Activated CD8-positive, alpha-beta memory T cell treated with anti-CD3 and anti-CD28 coated beads for 36 hours (primary cell): ENCODE data around the gene TASP1. TPM values are rescaled to one million over a fixed set of nuclear protein-coding genes. Genes with fewer than 3 reads are reported as not detected.

Experiments used
- CTCF ChIA-PET: fragments of 350-600 bp; sonication (Branson Sonifier 250); formaldehyde crosslinking; loops from one replicate; lab custom pipeline; 2021; ENCODE audit warnings: antibody characterized with exemption; lab: Charles Lee
- POLR2A ChIA-PET: fragments of 350-600 bp; sonication (Branson Sonifier 250); formaldehyde crosslinking; loops from one replicate; lab custom pipeline; 2021; ENCODE audit warnings: antibody characterized with exemption; lab: Charles Lee
- total RNA-seq, 2 experiments: library from RNA; stranded (reverse); gene quantifications; one replicate each; pipeline ENCODE4 v1.2.3, GENCODE V29; 2021

TASP1 gene
- total RNA-seq, 2 experiments from 2014 or later, result 11.3 to 12.7 TPM

DNA sequence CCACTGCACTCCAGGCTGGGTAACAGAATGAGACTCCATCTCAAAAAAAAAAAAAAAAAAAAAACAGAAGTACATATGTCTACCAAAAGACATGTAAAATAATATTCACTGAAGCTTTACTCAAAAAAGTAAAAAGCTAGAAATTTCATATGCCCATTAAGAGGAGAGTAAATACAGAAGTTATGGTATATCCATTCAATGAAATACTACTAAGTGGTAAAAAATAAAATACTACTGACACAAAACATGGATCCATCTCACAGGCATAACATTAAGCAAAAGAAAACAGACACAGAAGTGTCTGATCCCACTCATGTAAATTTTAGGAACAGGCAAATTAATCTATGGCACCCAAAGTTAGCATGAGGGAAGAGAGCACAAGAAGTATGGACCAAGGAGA, 52.6 kb downstream of the TASP1 start:
- CTCF ChIA-PET, result no interaction called here
- POLR2A ChIA-PET, result no interaction called here

DNA sequence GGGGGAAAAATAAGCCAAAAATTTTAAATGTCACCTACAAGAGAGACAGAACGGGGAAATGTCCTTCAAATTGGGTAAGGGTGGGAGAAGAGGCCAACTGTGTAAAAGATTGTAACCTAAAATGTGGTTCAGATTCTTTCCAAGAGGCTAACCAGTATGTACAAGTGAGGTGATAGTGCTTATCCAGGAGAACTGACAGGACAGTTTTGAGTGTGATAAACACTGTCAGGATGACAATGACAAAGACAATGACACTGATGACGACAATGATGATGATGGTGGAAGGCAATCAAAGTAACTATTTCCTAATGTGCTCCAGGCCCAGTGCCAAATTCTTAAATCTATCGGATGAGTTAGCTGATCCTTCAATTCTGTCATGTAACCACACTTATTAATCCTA, 57.3 kb downstream of the TASP1 start:
- ChIA-PET POLR2A (no interaction called here), CTCF (no interaction called here)

DNA sequence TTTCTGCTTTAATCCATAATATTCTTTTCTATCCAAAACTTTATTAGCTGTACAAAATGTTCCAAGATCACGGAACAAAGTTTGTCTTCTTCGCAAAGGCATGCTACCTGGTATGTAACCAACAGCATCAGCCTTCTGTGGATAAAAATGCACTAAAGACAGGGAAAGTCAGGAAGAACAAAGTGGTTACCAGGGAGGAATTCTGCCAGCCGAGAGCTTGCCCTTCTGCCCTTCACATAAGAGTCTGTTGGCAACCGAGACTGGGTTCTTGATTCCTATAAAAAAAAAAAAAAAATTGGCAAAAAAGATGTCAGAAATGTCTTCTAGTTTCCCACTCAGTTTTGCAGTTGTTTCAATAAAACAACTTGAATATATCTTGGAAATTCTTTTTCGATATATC, 58.0 kb downstream of the TASP1 start:
- ChIA-PET CTCF (no interaction called here), POLR2A (no interaction called here)

- POLR2A ChIA-PET, result no interaction called here
- CTCF ChIA-PET, result no interaction called here
Measured at GRCh38 chr20:13574071-13574470, 64.7 kb downstream of the TASP1 start.

GRCh38 chr20:13571662-13572061, 67.1 kb downstream of the TASP1 start:
- ChIA-PET CTCF (interaction anchor here (0.6 kb wide), 1 partner anchor 388 kb away, joined by 3 read pairs; no protein-coding TSS in a partner anchor), POLR2A (no interaction called here)

DNA sequence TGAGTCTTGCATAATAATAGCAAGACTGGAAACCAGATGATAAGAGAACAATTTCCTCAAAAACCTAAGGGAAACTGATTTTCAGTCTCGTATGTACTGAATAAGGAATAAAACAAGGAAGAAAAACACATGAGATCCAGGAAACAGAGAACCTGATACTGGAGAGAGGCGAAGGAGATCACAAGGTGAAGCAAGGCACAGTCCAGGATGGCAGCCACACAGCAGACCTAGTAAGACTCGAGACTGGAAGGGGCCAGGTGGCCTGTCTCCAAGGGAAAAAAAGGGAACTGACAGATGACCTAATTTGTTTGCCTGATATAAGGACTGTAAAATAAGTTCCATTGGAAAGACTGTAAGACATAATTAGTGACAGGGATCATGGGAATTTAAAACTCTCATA, 71.1 kb downstream of the TASP1 start:
- ChIA-PET POLR2A (no interaction called here), CTCF (no interaction called here)

DNA sequence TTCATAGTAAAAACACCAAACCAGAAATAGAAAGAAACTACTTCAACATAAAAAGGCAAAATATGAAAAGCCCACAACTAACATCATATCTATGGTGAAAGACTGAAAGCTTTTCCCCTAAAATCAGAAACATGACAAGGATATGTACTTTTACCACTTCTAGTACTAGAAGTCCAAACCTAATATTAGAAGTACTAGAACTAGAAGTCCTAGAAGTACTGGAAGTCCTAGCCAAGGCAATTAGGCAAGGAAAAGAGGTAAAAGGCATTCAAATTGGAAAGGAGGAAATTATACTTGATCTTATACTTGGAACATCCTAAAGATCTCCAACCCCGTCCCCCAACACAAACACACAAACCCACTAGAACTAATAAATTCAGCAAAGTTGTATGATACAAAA, 74.9 kb downstream of the TASP1 start:
- ChIA-PET CTCF (no interaction called here), POLR2A (no interaction called here)

- ChIA-PET CTCF (no interaction called here), POLR2A (no interaction called here)
Measured at GRCh38 chr20:13554706-13555105, 84.0 kb downstream of the TASP1 start.

GRCh38 chr20:13554076-13554475, 84.7 kb downstream of the TASP1 start:
- CTCF ChIA-PET, result no interaction called here

DNA sequence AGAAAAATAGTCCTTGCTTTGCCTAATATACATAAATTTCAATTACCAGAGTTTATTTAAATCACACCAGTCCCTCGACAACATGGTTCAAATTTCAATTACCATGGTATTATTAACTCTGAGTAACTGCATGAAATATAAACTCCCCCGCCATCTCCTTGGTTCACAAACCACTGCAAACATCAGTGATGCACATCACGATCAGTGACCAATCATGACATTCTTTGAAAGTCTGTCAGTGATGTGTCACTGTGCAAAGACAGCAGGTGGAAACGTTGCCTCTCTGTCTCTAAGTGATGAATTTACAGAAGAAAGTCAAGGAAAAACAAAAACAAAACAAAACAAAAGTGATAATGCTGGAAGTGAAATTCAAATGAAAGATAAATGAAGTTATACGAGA, 86.7 kb downstream of the TASP1 start:
- CTCF ChIA-PET, result no interaction called here
- POLR2A ChIA-PET, result no interaction called here

More at GRCh38 chr20:13554076-13554475, 84.7 kb downstream of the TASP1 start:
- POLR2A ChIA-PET, result no interaction called here

GRCh38 chr20:13549451-13549850, 89.3 kb downstream of the TASP1 start:
- POLR2A ChIA-PET, result no interaction called here
- CTCF ChIA-PET, result interaction anchor here (0.6 kb wide), 1 partner anchor 33 kb away, joined by 3 read pairs; no protein-coding TSS in a partner anchor

DNA sequence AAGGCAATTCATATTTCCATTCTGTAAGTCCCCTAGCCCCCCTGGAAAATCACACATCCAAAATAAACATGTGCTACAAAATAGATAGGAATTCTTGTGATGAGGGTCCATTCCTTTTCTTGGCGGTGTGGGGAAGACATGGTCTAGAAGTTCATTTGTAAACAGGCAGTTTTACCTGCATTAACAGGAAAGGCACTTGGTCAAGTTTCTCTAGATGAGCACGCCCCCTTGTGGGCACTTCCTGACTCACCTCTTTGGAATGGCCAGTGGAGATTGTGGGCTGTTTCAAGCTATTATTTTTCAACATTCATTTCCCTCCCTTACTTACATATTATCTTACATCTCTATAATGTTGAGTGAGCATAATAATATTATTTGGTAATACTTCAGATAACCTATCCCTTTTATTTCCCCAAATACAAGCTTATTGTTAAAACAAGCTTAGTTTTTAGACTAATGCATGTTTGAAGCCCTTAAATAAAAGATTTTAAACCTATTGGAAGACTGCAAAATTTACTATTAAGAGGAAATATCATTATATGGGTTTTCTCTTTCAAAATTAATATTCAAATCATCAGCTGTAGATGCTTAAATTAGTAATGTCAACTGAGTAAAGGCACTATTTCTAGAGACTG, 92.1 kb downstream of the TASP1 start:
- ChIA-PET POLR2A (no interaction called here), CTCF (interaction anchor here (0.5 to 1.8 kb wide), 5 partner anchors 10 to 428 kb away, joined by 3 to 6 read pairs (median 5); no protein-coding TSS in a partner anchor)

- POLR2A ChIA-PET, result no interaction called here
- CTCF ChIA-PET, result interaction anchor here (1.2 to 1.8 kb wide), 2 partner anchors 17 to 427 kb away, joined by 4 to 5 read pairs; no protein-coding TSS in a partner anchor
Measured at GRCh38 chr20:13545790-13546189, 92.9 kb downstream of the TASP1 start.

DNA sequence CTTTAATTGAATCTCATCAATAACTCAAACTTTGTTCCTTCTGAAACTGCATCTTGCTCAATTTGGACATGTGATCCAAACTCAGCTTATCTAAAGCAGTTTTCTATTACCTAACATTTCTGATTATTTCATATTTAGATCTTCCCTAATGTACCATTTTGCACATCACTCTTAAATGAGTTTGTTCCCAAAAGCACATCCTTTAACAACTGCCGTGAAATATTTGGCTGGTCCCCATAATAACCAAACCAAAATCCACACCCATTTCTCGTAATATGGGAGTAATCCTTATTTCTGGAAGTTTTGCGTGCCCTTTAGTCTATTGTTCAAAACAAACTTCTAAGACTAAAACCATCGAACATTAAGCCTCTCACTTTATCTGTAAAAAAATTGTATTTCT, 94.9 kb downstream of the TASP1 start:
- POLR2A ChIA-PET, result no interaction called here
- CTCF ChIA-PET, result no interaction called here

DNA sequence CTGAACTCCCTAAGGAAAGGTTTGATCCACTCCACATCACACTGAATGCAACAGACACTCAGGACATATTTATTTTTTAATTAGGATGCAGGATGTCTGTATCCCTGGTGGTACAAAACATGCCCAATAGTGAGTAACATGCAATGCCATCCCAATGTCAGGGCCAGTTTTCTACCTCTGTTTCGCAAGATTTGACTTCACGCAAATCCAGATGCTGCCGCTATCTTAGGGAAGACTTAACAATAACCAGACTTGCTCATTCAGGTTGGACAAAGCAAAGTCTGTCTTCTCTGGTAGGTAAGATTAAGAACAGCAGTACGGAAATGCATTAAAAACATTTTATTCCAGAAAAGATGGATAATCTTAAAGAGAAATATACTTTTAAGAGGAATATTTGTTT, 103.1 kb downstream of the TASP1 start:
- ChIA-PET CTCF (no interaction called here), POLR2A (no interaction called here)

DNA sequence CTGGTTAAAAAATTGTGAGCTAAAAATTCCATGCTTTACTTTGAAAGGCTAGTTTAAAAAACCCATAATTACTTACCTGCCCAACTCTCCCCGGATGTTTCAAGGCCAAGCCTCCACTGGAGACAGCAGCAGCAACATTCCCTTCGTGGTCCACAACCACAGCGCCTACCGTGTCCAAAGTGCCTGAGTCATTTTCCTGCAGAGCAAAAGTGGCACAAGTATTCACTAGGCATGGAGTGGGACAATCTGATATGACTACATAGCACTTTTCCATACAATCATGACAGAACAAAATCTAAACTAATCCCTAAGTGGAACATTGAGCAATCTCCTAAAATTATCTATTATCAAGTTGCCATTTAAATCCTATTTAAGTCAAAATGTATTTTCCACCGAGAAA, 104.8 kb downstream of the TASP1 start:
- ChIA-PET POLR2A (no interaction called here), CTCF (interaction anchor here (0.6 kb wide), 1 partner anchor 238 kb away, joined by 4 read pairs; no protein-coding TSS in a partner anchor)

GRCh38 chr20:13530146-13530545, 108.6 kb downstream of the TASP1 start:
- CTCF ChIA-PET, result interaction anchor here (1.2 kb wide), 1 partner anchor 27 kb away, joined by 4 read pairs; no protein-coding TSS in a partner anchor
- POLR2A ChIA-PET, result no interaction called here

DNA sequence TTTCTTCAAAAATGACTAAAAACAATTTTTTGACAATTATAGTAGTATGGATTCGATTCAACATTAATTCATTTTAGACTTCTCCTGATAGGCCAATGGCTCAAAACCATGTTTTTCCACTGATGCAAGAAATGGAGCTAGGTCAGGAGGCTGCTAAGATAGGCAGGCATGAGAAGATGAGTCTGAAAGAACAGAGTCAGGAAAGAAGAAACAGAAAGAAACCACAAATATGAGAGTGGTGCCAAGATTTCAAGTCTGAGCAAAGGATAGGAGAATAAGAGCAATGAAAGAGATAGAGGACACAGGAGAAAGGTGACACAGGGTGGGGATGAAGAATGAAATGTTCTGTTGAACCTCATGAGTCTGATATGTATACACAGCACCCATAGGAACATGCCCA, 112.2 kb downstream of the TASP1 start:
- POLR2A ChIA-PET, result no interaction called here
- CTCF ChIA-PET, result no interaction called here

DNA sequence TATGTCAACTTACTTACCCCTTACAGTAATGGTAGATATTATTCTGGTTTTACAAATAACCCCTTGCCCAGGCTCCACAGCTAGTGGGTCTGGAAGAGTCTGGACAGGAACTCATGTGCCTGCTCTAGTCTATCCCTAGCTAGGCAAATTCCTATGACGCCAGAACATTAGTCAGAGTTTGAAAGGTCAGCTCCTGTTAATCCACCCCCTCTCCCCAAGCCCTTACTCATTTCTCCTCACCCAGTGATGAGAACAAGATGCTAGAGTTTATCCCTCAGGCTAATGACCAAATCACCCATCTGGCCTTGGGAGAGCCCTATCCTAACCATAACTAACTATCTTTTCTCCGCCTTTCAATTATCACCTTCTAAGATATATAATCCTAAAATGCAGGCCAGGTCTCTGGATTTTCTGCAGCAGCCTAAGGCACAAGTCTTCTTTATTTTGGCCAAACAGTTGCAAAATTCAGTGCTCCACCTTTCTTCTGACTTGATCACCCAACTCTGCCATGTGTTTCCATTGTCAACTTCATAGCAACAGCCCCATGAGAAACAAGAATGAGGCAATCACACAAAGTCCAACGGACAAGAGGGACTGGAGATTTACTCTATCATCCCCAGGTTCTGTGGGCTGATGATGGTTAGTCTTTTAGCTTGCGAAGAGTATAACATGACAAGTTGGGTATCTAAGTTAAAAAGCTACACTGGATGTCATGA, 113.3 kb downstream of the TASP1 start:
- CTCF ChIA-PET, result no interaction called here

DNA sequence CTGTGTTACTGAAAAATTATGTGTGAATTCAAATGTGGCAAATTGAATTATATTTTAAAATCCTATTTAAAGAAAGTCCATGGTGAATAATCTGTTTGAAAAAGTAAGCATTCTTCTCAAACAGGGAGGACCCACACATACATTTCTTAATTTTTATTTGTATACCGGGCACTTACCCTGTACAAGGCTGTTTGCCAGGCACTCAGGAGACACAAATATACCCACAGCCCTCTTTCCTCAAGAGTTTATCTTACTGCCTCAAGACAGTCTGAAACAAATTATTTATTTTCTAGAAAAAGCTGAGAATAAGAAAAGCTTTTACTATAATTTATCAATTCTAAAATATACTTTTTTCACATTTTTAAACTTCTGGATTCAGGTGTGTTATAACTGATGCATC, 114.4 kb downstream of the TASP1 start:
- CTCF ChIA-PET, result interaction anchor here (0.6 kb wide), 1 partner anchor 147 kb away, joined by 3 read pairs; no protein-coding TSS in a partner anchor
- POLR2A ChIA-PET, result no interaction called here

More for the DNA sequence above, 113.3 kb downstream of the TASP1 start:
- POLR2A ChIA-PET, result no interaction called here

- CTCF ChIA-PET, result no interaction called here
Measured at GRCh38 chr20:13517831-13518230, 120.9 kb downstream of the TASP1 start.

More at GRCh38 chr20:13517831-13518230, 120.9 kb downstream of the TASP1 start:
- POLR2A ChIA-PET, result no interaction called here
